NCI-H510A (cell line): Measurements from ENCODE around the gene PSMD13.

Experiments used
- DNase-seq: peaks from one replicate; lab custom pipeline; 2025; lab: John Stamatoyannopoulos, UW

Gene PSMD13

DNA sequence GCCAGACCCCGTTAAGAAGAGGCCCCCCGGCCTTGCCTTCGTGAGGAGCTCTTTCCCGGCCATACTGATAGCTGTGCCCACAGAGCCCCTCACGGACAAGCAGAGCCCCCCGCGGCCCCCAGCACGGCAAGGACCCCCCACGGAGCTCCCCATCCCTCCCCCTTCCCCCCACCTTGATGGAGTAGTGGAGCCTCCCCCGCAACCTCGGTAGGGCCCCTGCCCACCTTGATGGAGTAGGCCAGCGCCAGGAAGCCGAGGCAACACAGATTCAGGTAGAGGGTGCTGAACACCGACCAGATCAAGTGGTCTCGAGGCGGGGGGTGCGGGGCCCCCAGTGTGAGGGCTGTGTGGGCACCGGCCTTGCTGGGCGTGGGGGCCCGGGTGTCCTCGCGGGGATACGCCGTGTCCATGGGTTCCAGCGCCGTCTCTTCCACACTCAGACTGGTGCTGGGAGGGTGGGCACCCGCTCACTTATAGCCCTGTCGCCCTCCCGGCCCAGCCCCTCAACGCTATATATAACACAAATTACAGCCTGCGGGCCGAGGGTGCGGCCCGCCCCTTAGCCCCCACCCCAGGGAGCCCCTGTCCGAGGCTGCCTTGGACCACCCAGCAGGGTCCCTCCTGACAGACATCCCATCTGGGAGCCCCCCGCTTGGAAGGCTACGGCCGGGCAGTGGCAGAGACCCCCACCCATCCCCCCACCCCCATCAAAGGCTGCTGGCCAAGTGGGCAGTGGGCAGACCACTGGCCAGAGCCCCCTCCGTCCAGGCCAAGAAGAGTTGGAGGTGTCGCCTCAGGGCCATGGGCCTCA lies 62.5 kb downstream of the PSMD13 start, which contains the start of gene IFITM5:
Gene IFITM5, minus strand, starts transcription at position 446 of the 811 bp plus-strand sequence. Its CDS starts 36 bp downstream, at position 410.
- no peak for DNase-seq

DNA sequence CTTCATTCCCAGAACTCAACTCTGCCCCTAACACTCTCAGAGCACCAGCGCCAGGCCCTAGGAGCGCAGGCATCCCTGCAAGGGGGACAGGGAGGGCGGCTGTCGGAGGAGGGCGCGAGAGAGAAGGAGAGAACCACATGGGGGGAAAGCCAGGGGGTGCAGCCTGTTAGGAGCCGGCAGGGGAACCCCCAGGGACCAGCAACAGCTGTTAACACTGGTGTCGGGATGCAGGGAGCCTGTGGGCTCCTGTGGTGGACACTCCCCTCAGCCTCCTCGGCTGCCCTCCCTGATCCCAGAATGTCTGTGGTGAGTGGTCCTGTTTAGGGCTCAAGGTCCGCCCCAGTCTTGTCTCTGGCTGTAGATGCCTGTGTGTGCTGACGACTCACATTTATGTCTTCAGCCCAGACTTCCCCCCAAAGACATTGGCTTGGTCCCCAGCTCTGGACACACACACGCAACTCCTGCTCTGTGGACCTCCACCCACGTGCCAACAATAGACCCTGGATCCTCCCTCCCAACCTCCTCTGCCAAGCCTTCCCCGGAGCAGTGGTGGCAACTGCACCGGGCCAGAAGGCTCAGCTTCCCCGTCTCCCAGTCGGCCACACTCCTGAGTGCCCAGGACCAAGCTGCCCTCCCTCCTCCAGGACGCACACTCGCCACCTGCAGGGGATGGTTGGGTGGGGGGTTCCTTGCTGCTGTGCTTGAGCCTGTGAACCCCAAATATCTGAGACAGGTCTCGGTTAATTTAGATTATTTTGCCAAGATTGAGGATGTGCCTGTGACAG lies 63.4 kb downstream of the PSMD13 start:
- DNase-seq: no peak
